Esophagus muscularis mucosa (tissue), 4 donors: ENCODE results near the gene KAZN. TPM values are rescaled to one million over a fixed set of nuclear protein-coding genes. Genes with fewer than 3 reads are reported as not detected.

ENCODE experiments used
- DNase-seq: peaks from one replicate; pipeline ENCODE4 v3.0.0-alpha.2; 2017; ENCODE audit errors: extremely low spot score
- H3K27ac ChIP-seq, 4 donors: fragments of 200-600 bp; sonication (generic); replicated peaks in 1 of 4; 1 replicate in 3 of 4; 2 replicates in 1 of 4; pipeline ENCODE4 v1.5.1; 2016 to 2019; ENCODE audit warnings: mild to moderate bottlenecking in 1 of 4
- H3K27me3 ChIP-seq, 4 donors: fragments of 200-600 bp; sonication (generic); one replicate each; pipeline versions ENCODE4 v1.5.1 to v1.6.0; 2016 to 2019
- H3K36me3 ChIP-seq, 4 donors: fragments of 200-600 bp; sonication (generic); one replicate each; pipeline ENCODE4 v1.5.1; 2016 to 2019
- H3K4me1 ChIP-seq, 4 donors: fragments of 200-600 bp; sonication (generic); one replicate each; pipeline ENCODE4 v1.5.1; 2016 to 2019
- H3K4me3 ChIP-seq, 4 donors: fragments of 200-600 bp; sonication (generic); 1 replicate in 2 of 4; 2 replicates in 2 of 4; pipeline ENCODE4 v1.5.1; 2016 to 2019; ENCODE audit warnings: mild to moderate bottlenecking in 4 of 4, moderate library complexity in 1 of 4
- H3K9me3 ChIP-seq, 4 donors: fragments of 200-600 bp; sonication (generic); 1 replicate in 3 of 4; 2 replicates in 1 of 4; pipeline ENCODE4 v1.5.1; 2016 to 2019
- EP300 ChIP-seq: sonication (generic); formaldehyde crosslinking; IDR thresholded peaks from one replicate; pipeline ENCODE4 v1.6.1; 2017; ENCODE audit warnings: antibody characterized with exemption
- POLR2A ChIP-seq: fragments of 450-650 bp; IDR thresholded peaks from one replicate; pipeline ENCODE4 v1.6.1; 2017; ENCODE audit warnings: antibody characterized with exemption, moderate library complexity, mild to moderate bottlenecking, low read depth
- POLR2AphosphoS5 ChIP-seq, 2 donors: sonication (generic); formaldehyde crosslinking; IDR thresholded peaks; one replicate each; pipeline ENCODE4 v1.6.1; 2017; ENCODE audit warnings: antibody characterized with exemption in 2 of 2
- WGBS: methylation state at CpG from one replicate; pipeline ENCODE4 v1.1.5; 2018; 5-methylcytosine and 5-hydroxymethylcytosine counted together
- intact Hi-C: fragments of 100-400 bp; cut with DNase I; formaldehyde crosslinking; loops from one replicate; pipeline ENCODE4 v1.15.1; 2023
- total RNA-seq, 4 donors: library from RNA; depleted of rRNA; stranded (reverse); fragments of >200 nt; gene quantifications; one replicate each; pipeline versions ENCODE4 v1.1.0 to v1.2.1, GENCODE V29; 2016
- TF ChIP-seq, protein P1 (sequence below), 3 experiments: fragments of 200-600 bp in 2 of 3; fragments of 450-650 bp in 1 of 3; sonication (generic) in 2 of 3; IDR thresholded peaks; one replicate each; pipeline ENCODE4 v1.5.1; 2017 to 2019; ENCODE audit warnings: antibody characterized with exemption in 3 of 3, mild to moderate bottlenecking in 2 of 3, moderate library complexity in 1 of 3

KAZN gene
- total RNA-seq, 4 donors from 2014 or later: 9.9 to 14.1 (median 11.9) TPM

DNA sequence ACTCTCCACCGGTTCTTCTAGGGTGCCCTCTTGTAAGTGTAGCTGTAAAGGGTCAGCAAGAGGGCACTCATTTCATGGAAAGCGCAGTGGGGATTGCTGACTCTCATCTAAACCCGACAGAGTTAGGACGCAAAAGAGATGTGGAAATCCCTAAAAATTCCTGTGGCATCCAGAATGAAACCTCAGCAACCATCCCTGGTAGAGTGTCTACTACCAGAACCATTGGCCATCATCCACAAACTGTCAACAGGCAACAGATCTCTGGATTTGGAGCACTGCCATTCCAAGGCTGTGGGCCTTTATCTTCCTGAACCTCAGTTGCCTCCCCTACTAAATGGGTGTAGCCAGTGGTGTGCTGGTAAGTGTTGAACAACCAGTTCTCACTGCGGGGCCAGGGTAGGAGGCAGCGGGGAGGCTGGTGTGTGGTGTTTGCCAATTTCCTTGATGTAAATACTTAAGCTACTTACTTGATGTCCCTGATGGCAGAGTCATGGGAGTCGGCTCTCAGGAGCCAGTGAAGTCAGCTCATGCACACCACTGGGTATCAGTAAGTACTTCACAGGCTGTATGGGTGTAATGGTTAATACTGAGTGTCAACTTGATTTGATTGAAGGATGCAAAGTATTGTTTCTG lies 195.8 kb downstream of the KAZN start:
- TF ChIP-seq, protein P1, sequence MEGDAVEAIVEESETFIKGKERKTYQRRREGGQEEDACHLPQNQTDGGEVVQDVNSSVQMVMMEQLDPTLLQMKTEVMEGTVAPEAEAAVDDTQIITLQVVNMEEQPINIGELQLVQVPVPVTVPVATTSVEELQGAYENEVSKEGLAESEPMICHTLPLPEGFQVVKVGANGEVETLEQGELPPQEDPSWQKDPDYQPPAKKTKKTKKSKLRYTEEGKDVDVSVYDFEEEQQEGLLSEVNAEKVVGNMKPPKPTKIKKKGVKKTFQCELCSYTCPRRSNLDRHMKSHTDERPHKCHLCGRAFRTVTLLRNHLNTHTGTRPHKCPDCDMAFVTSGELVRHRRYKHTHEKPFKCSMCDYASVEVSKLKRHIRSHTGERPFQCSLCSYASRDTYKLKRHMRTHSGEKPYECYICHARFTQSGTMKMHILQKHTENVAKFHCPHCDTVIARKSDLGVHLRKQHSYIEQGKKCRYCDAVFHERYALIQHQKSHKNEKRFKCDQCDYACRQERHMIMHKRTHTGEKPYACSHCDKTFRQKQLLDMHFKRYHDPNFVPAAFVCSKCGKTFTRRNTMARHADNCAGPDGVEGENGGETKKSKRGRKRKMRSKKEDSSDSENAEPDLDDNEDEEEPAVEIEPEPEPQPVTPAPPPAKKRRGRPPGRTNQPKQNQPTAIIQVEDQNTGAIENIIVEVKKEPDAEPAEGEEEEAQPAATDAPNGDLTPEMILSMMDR (IDR thresholded peaks at IDR 0.05): no peak
- TF ChIP-seq POLR2AphosphoS5 (IDR thresholded peaks at IDR 0.05): no peak
- TF ChIP-seq EP300: no peak
- TF ChIP-seq POLR2A: no peak
- H3K36me3 ChIP-seq: no peaks in the 10 kb centered on the region
- no peaks in the 10 kb centered on the region for H3K4me1 ChIP-seq
- no peak overlapping the region for H3K27ac ChIP-seq
- no peak overlapping the region for H3K4me3 ChIP-seq
- H3K27me3 ChIP-seq: no peaks in the 10 kb centered on the region
- intact Hi-C loops: no loop called here
- DNase-seq: no peak
- no peaks in the 10 kb centered on the region for H3K9me3 ChIP-seq
- WGBS: 94% methylated on average over 7 of the region's 7 CpGs

DNA sequence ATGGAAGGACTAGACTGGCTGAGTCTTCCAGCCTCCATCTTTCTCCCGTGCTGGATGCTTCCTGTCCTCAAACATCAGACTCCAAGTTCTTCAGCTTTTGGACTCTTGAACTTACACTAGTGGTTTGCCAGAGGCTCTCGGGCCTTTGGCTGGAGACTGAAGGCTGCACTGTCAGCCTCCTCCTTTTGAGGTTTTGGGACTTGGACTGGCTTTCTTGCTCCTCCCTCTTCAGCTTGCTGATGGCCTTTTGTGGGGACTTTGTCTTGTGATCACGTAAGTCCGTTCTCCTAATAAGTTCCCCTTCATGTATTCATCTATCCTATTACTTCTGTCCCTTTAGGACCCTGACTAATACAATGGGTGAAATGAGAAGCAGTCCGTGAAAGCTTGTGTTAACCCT lies 196.4 kb downstream of the KAZN start:
- Histone ChIP-seq H3K27me3 (no peaks in the 10 kb centered on the region), H3K4me1 (no peaks in the 10 kb centered on the region), H3K9me3 (no peaks in the 10 kb centered on the region), H3K4me3 (no peak overlapping the region), H3K36me3 (no peaks in the 10 kb centered on the region), H3K27ac (no peak overlapping the region)
- DNase-seq: no peak
- TF ChIP-seq POLR2A (no peak), POLR2AphosphoS5 (IDR thresholded peaks at IDR 0.05) (no peak), EP300 (no peak)
- TF ChIP-seq, protein P1 (IDR thresholded peaks at IDR 0.05): no peak
- intact Hi-C loops: no loop called here
- 89% methylated on average over 5 of the region's 5 CpGs for WGBS

DNA sequence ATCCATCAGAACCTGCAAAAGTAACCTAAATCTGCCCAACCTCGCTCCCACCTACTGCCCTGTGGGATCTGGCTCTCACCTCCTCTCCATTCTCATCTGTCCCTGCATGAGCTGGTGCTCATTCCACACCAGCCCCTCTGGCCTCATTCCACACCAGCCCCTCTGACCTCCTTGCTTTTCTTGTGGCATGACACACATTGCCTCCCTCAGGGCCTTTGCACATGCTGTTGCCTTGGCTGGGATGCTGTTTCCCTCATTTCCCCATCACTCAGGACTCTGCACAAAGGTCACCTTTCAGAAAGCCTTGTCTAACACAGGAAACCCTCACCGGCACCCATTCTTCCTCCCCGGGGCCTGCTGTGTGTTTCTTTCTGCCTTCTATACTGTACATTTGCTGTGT lies 197.1 kb downstream of the KAZN start:
- no peak for DNase-seq
- Histone ChIP-seq H3K9me3 (no peaks in the 10 kb centered on the region), H3K27ac (no peak overlapping the region), H3K4me3 (no peak overlapping the region), H3K27me3 (no peaks in the 10 kb centered on the region), H3K36me3 (no peaks in the 10 kb centered on the region), H3K4me1 (no peaks in the 10 kb centered on the region)
- intact Hi-C loops: no loop called here
- TF ChIP-seq EP300: no peak
- no peak for TF ChIP-seq POLR2A
- TF ChIP-seq, protein P1 (IDR thresholded peaks at IDR 0.05): no peak
- TF ChIP-seq POLR2AphosphoS5 (IDR thresholded peaks at IDR 0.05): no peak
- 97% methylated on average over 3 of the region's 3 CpGs for WGBS

DNA sequence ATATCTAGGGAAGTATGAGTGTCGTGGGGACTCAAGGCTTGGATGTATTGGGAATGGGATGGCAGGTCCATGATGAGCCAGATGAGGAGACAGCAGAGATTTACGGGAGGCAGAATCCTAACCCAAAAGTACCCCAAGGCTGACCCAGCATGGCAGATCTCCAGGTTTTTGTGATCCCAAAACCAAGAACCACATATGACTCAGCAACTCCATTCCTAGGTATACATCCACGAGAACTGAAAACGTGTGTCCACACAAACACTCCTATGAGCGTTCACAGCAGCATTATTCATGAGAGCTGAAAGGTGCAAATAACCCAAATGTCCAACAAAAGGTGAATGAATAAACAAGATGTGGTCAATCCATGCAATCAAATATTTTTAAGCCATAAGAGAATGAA lies 201.5 kb downstream of the KAZN start:
- Histone ChIP-seq H3K4me3 (no peak overlapping the region), H3K36me3 (no peaks in the 10 kb centered on the region), H3K9me3 (no peaks in the 10 kb centered on the region), H3K27me3 (no peaks in the 10 kb centered on the region), H3K4me1 (no peaks in the 10 kb centered on the region), H3K27ac (no peak overlapping the region)
- intact Hi-C loops: no loop called here
- TF ChIP-seq POLR2AphosphoS5 (IDR thresholded peaks at IDR 0.05) (no peak), EP300 (no peak), POLR2A (no peak)
- TF ChIP-seq, protein P1 (IDR thresholded peaks at IDR 0.05): no peak
- 91% methylated on average over 5 of the region's 5 CpGs for WGBS
- no peak for DNase-seq
